Epithelial cell of esophagus (primary cell): ENCODE results near the gene EFHC1.

Experiments used
- DNase-seq: peaks from one replicate; pipeline ENCODE4 v3.0.0; 2010; ENCODE audit warnings: low read depth
- H3K4me3 ChIP-seq: 2 replicates; pipeline ENCODE4 v1.5.1; 2011; ENCODE audit warnings: mild to moderate bottlenecking, low read length, control low read depth
- CTCF ChIP-seq: IDR thresholded peaks from 2 replicates; pipeline ENCODE4 v1.5.1; 2011; ENCODE audit warnings: low read depth, mild to moderate bottlenecking, low read length, control low read depth, inconsistent platforms; ENCODE audit not compliant: insufficient read depth; ENCODE audit errors: missing control alignments

Gene EFHC1

DNA sequence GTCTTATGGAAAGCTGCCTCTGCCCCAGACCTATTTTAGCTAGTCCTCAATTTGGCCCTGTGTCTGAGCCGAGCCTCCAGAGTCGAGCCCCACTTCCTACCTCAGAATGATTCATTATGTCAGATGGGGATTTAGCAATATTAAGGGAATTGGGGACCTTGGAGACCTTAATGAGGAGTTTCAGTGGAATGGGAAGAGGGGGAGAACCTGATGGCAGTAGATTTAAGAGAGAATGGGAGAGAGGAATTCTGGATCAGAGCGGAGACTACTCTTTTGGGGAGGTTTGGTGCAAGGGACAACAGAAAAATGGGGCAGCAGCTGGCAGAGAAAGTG is 63.5 kb downstream of the EFHC1 start:
- DNase-seq, result no peak
- no peak for TF ChIP-seq CTCF
- H3K4me3 ChIP-seq, result no peak overlapping the region

- TF ChIP-seq CTCF, result no peak
These were observed 69.7 kb downstream of the EFHC1 start for GRCh38 chr6:52489881-52490280.

DNA sequence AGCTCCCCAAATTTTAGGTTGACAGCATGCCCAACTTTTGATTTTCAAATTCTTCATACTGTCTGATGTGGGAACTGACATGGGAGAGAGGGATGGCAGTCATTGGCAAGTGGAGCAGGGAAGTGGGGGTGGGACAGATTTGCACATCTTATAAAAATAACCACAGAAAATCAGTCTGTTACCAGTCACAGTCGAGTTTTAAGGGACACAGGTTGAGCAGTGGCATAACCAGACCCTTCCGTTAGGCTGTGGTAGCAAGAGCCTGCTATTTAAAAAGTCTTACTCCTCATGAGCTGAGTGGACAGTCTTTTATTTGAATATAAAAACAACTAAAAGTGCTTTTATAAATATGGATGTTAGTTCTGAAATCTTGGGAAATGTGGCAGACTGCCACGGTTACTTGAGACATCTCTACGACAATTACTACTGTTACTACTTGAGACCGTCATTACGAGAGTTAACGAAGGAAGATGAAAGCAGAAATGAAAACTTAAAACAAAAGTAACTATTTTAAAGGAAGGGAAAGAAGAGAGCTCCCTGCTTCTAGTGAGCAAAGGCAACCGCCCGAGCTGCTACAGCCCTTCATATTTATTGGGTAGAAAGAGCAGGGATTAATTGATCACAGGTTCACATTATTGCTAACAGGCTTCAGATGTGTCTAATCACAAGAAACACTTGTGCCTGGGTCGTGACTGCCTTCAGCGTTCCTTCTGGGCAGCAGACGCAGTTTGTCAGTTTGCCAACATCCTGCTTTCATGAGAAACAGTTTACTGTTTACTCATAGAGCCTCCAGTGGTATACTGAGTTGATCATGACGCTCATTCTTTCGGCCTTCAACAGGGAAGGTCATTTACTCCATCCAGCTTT is 71.3 kb downstream of the EFHC1 start:
- H3K4me3 ChIP-seq, result no peak overlapping the region
- no peak for DNase-seq
- no peak for TF ChIP-seq CTCF

More at GRCh38 chr6:52489881-52490280, 69.7 kb downstream of the EFHC1 start:
- no peak for DNase-seq
- H3K4me3 ChIP-seq, result no peak overlapping the region

DNA sequence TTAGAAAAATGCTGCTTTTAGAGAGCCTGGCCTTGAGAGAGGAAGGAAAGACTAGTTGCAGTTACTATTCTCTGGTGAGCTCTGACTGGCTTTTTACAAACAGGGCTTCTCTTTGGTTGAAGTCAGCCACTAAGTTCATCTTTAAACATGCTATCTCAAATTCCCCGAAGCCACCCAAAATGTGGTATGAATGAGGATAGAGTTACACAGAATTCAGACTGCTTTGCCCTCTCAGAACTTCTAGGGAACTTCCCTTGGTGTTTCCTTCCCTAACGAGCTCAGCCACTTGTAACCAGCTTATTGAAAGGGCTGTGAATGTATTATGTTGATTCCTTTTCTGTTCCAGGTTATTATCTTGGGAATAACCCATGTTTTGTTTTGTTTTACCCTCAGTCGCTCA is 73.5 kb downstream of the EFHC1 start:
- no peak for TF ChIP-seq CTCF
- no peak for DNase-seq
- no peak overlapping the region for H3K4me3 ChIP-seq

- DNase-seq, result no peak
- TF ChIP-seq CTCF, result no peak
- H3K4me3 ChIP-seq, result no peak overlapping the region
These were observed 74.3 kb downstream of the EFHC1 start for GRCh38 chr6:52494298-52495072.

GRCh38 chr6:52495922-52496321 is 75.8 kb downstream of the EFHC1 start:
- no peak overlapping the region for H3K4me3 ChIP-seq
- no peak for TF ChIP-seq CTCF
- DNase-seq, result no peak

DNA sequence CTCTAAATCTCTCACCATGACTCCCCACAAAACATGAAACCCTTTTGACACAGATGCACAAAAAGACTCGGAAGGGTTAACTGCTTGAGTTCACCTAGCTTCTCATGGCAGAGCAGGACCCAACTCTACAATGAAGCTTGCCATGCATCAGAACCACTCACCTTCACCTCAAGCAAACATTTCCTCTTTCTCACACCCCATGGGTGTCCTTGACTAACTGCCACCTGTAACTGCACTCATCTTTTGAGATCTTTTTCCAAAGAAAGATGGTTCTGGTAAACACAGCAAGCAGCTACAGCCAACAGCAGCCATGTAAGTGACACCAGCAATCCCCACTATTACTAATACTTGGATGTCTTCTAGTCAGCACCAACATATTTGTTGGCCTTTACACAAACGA is 76.5 kb downstream of the EFHC1 start:
- no peak for TF ChIP-seq CTCF
- H3K4me3 ChIP-seq, result no peak overlapping the region
- DNase-seq, result no peak
